Sigmoid colon (tissue), 7 donors: ENCODE results near the gene CDKAL1. TPM values are rescaled to one million over a fixed set of nuclear protein-coding genes. Genes with fewer than 3 reads are reported as not detected.

Source experiments
- DNase-seq: peaks from one replicate; pipeline ENCODE4 v3.0.0-alpha.2; 2019
- H3K27ac ChIP-seq, 4 donors: fragments of 200-600 bp; sonication (generic); one replicate each; pipeline ENCODE4 v1.5.1; 2016 to 2019; ENCODE audit warnings: mild to moderate bottlenecking in 1 of 4
- H3K27me3 ChIP-seq, 3 donors: fragments of 200-600 bp; sonication (generic); one replicate each; pipeline ENCODE4 v1.5.1; 2019; ENCODE audit warnings: mild to moderate bottlenecking in 1 of 3
- H3K36me3 ChIP-seq, 4 donors: fragments of 200-600 bp; sonication (generic); one replicate each; pipeline ENCODE4 v1.5.1; 2016 to 2019
- H3K4me1 ChIP-seq, 4 donors: fragments of 200-600 bp; sonication (generic); one replicate each; pipeline ENCODE4 v1.5.1; 2017 to 2019
- H3K4me3 ChIP-seq, 4 donors: fragments of 200-600 bp; sonication (generic); one replicate each; pipeline ENCODE4 v1.5.1; 2017 to 2019; ENCODE audit warnings: mild to moderate bottlenecking in 2 of 4, moderate library complexity in 1 of 4
- H3K9me3 ChIP-seq, 4 donors: fragments of 200-600 bp in 3 of 4; sonication (generic) in 3 of 4; one replicate each; pipeline versions ENCODE4 v1.5.1 to v1.6.1; 2013 to 2019
- CTCF ChIP-seq, 4 experiments: fragments of 450-650 bp in 3 of 4; fragments of 200-600 bp in 1 of 4; IDR thresholded peaks; one replicate each; pipeline ENCODE4 v1.5.1; 2016 to 2019; ENCODE audit warnings: antibody characterized with exemption in 4 of 4, mild to moderate bottlenecking in 3 of 4, moderate library complexity in 2 of 4
- EP300 ChIP-seq, 4 donors: sonication (generic); formaldehyde crosslinking; IDR thresholded peaks; one replicate each; pipeline ENCODE4 v1.6.1; 2017; ENCODE audit warnings: antibody characterized with exemption in 4 of 4
- POLR2A ChIP-seq, 2 donors: fragments of 450-650 bp; IDR thresholded peaks; one replicate each; pipeline ENCODE4 v1.6.1; 2016; ENCODE audit warnings: antibody characterized with exemption in 2 of 2, mild to moderate bottlenecking in 2 of 2, moderate library complexity in 2 of 2
- POLR2AphosphoS5 ChIP-seq, 4 donors: sonication (generic); formaldehyde crosslinking; IDR thresholded peaks; one replicate each; pipeline ENCODE4 v1.6.1; 2017; ENCODE audit warnings: antibody characterized with exemption in 4 of 4
- WGBS, 2 donors: extraction: QIAGEN DNeasy Blood & Tissue Kit; methylation state at CpG; one replicate each; pipeline ENCODE4 v1.1.7; 2013; 5-methylcytosine and 5-hydroxymethylcytosine counted together
- intact Hi-C: fragments of 100-400 bp; cut with DNase I; formaldehyde crosslinking; loops from one replicate; pipeline ENCODE4 v1.15.1; 2023
- polyA plus RNA-seq, 3 donors: library from polyadenylated mRNA; stranded (reverse); fragments of 200-250 nt; gene quantifications; one replicate each; pipeline ENCODE4 v1.2.3, GENCODE V29; 2013
- total RNA-seq, 4 donors: library from RNA; depleted of rRNA; stranded (reverse); fragments of >200 nt; gene quantifications; one replicate each; pipeline ENCODE4 v1.1.0, GENCODE V29; 2016
- donor health status: healthy with polysubstance abuse.
- donor health status: Bipolar disorder and iron deficiency.
- donor health status: healthy.

Gene CDKAL1
- total and polyA plus RNA-seq, 7 donors: 2.8 to 14.7 (median 11.4) TPM

- Histone ChIP-seq H3K4me1 (peaks cover 0 to 31% (median 5%) of the 10 kb centered on the region in 4 donors), H3K36me3 (no peaks in the 10 kb centered on the region), H3K27me3 (no peaks in the 10 kb centered on the region), H3K9me3 (no peaks in the 10 kb centered on the region), H3K4me3 (no peak overlapping the region), H3K27ac (no peak overlapping the region)
- DNase-seq: no peak
- TF ChIP-seq POLR2A (IDR thresholded peaks at IDR 0.05) (no peak), CTCF (IDR thresholded peaks at IDR 0.05) (no peak), EP300 (IDR thresholded peaks at IDR 0.05) (no peak), POLR2AphosphoS5 (IDR thresholded peaks at IDR 0.05) (no peak)
- WGBS, 2 donors: 60 to 83% methylated on average over 1 of the region's 1 CpG
- intact Hi-C loops: no loop called here
Observed at GRCh38 chr6:20664250-20664649, 130.0 kb downstream of the CDKAL1 start.

DNA sequence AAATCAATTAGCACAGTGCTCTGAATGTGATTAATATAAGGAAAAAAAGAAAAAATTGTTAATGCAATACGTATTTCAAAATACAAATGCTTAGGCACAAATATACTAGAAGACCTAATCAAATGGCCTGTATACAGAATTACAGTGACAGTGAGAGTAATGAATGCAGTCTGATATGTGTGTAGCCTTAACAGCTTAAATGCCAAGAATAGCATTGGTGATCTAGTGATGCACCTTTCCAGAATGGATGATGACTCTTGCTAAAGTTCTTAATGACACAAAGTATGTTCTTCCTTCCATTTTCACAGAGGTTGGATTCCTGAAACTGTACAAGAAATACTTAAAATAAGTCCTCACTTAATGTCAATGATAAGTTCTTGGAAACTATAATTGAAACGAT lies 131.0 kb downstream of the CDKAL1 start:
- no peak for DNase-seq
- no peaks in the 10 kb centered on the region for H3K9me3 ChIP-seq

GRCh38 chr6:20669571-20670314 lies 135.5 kb downstream of the CDKAL1 start:
- H3K27ac ChIP-seq: no peak overlapping the region
- H3K27me3 ChIP-seq: no peaks in the 10 kb centered on the region
- TF ChIP-seq POLR2A (IDR thresholded peaks at IDR 0.05): no peak
- no peak for TF ChIP-seq EP300 (IDR thresholded peaks at IDR 0.05)
- no peak for TF ChIP-seq POLR2AphosphoS5 (IDR thresholded peaks at IDR 0.05)
- no peak for TF ChIP-seq CTCF (IDR thresholded peaks at IDR 0.05)
- intact Hi-C loops: no loop called here
- DNase-seq: no peak
- 85 to 88% methylated on average over 6 of the region's 6 CpGs for WGBS, 2 donors
- H3K9me3 ChIP-seq: no peaks in the 10 kb centered on the region
- no peak overlapping the region for H3K4me3 ChIP-seq
- peaks cover 0 to 9% (median 0%) of the 10 kb centered on the region in 4 donors for H3K4me1 ChIP-seq
- no peaks in the 10 kb centered on the region for H3K36me3 ChIP-seq

More for the DNA sequence above, 131.0 kb downstream of the CDKAL1 start:
- no peaks in the 10 kb centered on the region for H3K27me3 ChIP-seq
- peaks cover 0 to 31% (median 5%) of the 10 kb centered on the region in 4 donors for H3K4me1 ChIP-seq
- H3K4me3 ChIP-seq: no peak overlapping the region
- 70 to 95% methylated on average over 2 of the region's 2 CpGs for WGBS, 2 donors
- no peak overlapping the region for H3K27ac ChIP-seq
- TF ChIP-seq CTCF (IDR thresholded peaks at IDR 0.05): no peak
- TF ChIP-seq EP300 (IDR thresholded peaks at IDR 0.05): no peak
- intact Hi-C loops: no loop called here
- H3K36me3 ChIP-seq: no peaks in the 10 kb centered on the region

DNA sequence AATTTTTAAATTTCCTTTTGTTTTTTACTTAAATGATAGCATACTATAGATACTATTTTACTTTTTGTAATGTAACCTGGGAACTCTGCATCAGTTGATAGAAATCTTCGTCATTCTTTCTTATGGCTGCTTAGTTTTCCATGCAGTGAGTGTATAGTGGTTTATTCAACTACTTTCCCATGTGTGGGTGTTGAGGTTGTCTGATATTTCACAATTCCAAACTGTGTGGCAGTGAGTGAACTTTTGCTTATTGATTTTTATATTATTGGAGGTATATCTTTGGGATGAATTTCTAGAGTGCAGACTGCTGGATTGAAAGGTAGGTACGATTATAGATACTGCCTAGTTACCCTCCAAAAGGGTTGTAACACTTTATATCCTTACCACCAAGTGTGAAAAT lies 136.5 kb downstream of the CDKAL1 start:
- TF ChIP-seq EP300 (IDR thresholded peaks at IDR 0.05) (no peak), POLR2AphosphoS5 (IDR thresholded peaks at IDR 0.05) (no peak), POLR2A (IDR thresholded peaks at IDR 0.05) (no peak), CTCF (IDR thresholded peaks at IDR 0.05) (no peak)

DNA sequence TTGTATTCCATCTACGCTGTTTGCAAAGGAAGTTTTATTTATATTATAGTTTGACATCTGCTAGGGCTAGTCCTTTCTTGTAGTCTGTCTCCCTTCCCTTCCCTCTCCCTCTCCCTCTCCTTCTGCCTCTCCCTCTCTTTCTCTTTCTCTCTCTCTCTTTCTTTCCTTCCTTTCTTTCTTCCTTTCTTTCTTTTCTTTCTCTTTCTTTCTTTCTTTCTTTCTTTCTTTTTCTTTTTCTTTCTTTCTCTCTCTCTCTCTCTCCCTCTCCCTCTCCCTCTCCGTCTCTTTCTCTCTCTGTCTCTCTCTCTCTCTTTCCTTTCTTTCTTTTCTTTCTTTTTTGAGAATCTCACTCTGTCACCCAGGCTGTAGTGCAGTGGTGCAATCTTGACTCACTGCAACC lies 137.8 kb downstream of the CDKAL1 start:
- no peaks in the 10 kb centered on the region for H3K9me3 ChIP-seq
- DNase-seq: no peak
- H3K4me1 ChIP-seq: peaks cover 0 to under 1% (median 0%) of the 10 kb centered on the region in 4 donors
- TF ChIP-seq POLR2A (IDR thresholded peaks at IDR 0.05) (no peak), CTCF (IDR thresholded peaks at IDR 0.05) (no peak), POLR2AphosphoS5 (IDR thresholded peaks at IDR 0.05) (no peak), EP300 (IDR thresholded peaks at IDR 0.05) (no peak)
- intact Hi-C loops: no loop called here
- 84 to 87% methylated on average over 2 of the region's 2 CpGs for WGBS, 2 donors
- H3K27me3 ChIP-seq: no peaks in the 10 kb centered on the region
- no peak overlapping the region for H3K27ac ChIP-seq
- H3K36me3 ChIP-seq: no peaks in the 10 kb centered on the region
- no peak overlapping the region for H3K4me3 ChIP-seq

More for the DNA sequence above, 136.5 kb downstream of the CDKAL1 start:
- Histone ChIP-seq H3K36me3 (no peaks in the 10 kb centered on the region), H3K27ac (no peak overlapping the region), H3K27me3 (no peaks in the 10 kb centered on the region), H3K4me1 (peaks cover 0 to 9% (median 0%) of the 10 kb centered on the region in 4 donors), H3K9me3 (no peaks in the 10 kb centered on the region), H3K4me3 (no peak overlapping the region)
- 95% methylated on average over 2 of the region's 2 CpGs for WGBS, 2 donors
- no peak for DNase-seq
- intact Hi-C loops: no loop called here
